Brain pericyte (primary cell): ENCODE measurements around the gene TMEM147.

Source experiments
- DNase-seq: peaks from one replicate; pipeline ENCODE4 v3.0.0-alpha.2; 2012; ENCODE audit warnings: low read depth, low spot score

TMEM147 gene

GRCh38 chr19:35521124-35521743 lies 24.2 kb upstream of the TMEM147 start:
- no peak for DNase-seq

DNA sequence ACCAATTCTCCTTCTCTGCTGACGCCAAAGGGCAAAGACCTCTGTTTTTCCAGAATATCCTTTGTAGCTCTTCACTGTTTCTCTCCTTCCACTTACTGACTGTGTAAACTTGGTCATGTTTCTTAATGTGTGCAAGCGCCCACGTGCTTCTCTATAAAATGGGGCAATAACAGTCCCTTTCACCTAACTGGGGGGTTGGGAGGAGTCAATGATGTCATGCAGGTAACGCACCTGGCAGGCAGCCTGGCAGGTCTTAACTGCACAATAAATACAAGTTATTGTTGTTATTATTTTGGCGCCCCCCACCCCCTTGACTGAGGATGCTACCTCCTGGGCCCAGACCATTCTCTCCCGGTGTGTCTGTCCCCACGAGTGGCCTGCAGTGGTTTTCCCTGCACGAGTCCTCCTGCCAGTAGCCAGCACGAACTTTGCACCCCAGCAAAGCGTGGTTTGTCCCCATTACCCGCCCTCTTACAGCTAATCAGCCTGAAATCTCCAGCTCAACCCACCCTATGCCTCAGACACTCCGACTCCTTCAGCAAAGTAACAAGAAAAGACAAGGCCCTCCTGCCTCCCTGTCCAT lies 22.6 kb upstream of the TMEM147 start:
- DNase-seq: no peak

DNA sequence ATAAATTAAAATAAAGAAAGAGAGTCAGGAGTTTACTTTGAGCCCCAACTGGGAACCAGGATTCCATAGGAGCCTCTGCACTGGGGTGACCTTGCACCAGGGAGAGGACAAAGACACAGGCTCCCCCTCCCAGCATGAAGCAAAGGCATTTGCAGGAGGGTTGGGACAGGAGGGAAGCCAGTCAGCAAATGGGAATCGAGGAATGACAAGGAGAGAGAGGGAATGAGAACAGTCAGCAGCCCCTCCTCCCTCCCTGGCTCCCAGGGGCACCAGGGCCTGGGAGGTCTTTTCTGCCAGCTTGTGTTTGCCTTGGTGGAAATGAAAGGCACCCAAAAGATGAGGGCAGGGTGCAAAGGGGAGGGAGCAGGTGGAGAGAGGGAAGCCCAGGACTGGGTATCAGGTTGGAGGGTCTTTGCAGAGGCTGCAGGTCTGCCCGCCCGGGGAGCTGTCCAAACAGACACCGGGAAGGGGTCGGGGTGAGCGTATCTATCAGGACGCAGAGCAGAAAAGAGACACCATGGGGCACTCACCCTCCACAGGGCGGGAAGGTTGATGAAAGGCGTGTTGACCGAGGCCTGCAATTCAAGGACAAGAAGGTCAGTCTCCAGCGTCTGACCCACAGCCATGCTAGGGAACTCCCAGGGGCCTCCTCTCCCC lies 21.1 kb upstream of the TMEM147 start:
- DNase-seq: no peak

- DNase-seq: no peak
These were observed 19.6 kb upstream of the TMEM147 start for GRCh38 chr19:35525873-35526272.

GRCh38 chr19:35528218-35529038 lies 17.0 kb upstream of the TMEM147 start, which contains the start of gene SBSN:
TSS of gene SBSN (minus strand) at chr19:35528311. CDS start at chr19:35528281, 30 bp downstream.
- DNase-seq: no peak

GRCh38 chr19:35529241-35530218 lies 15.9 kb upstream of the TMEM147 start:
- DNase-seq: no peak

DNA sequence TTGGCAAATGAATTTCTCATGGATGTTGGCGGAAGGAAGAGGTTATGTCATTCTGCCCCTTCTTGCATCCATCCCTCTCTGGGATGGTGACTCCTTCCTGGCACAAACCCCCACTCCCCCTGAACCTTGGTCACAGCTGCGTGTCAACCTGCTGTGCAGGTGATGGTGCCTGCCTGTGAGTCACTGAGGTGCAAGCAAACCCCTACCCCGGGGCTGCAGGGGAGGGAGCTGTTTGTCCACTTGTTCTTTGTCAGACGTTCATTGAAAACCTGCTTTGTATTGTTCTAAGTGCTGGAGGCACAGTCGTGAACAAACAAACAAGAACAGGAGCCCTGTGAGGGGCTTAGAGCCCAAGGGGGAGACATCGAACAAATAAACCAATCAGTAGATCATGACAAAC lies 14.1 kb upstream of the TMEM147 start:
- DNase-seq: no peak

DNA sequence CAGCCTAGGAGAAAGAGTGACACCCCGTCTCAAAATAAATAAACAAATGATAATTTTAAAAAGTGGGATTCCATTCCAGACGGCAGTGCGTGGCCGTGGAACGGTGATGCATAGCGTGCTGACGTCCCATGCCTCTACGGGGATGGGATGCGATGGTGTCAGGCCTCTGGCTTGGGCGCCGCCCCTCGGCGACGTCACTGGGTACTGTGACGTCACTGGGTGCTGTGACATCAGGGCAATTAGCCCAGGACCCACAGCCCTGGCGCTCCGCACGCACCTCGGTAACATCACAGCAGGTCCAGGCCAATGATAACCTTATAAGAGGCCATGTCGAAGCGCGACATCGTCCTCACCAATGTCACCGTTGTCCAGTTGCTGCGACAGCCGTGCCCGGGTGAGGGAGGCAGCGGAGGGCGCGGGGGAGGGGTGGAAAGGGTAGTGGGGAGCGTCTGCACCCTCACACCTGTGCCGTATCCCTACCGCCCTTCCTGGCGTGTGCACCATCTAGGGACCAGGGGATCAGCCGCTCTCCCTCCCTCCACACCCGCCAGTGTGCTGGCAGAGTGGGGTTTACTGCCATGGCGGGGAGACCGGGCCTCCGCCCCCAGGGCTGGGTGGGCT lies 12.1 kb upstream of the TMEM147 start, which contains the start of gene GAPDHS:
TSS of gene GAPDHS (plus strand) at position 256 of the 621 bp plus-strand sequence. CDS start at position 328, 72 bp downstream.
- DNase-seq: no peak

DNA sequence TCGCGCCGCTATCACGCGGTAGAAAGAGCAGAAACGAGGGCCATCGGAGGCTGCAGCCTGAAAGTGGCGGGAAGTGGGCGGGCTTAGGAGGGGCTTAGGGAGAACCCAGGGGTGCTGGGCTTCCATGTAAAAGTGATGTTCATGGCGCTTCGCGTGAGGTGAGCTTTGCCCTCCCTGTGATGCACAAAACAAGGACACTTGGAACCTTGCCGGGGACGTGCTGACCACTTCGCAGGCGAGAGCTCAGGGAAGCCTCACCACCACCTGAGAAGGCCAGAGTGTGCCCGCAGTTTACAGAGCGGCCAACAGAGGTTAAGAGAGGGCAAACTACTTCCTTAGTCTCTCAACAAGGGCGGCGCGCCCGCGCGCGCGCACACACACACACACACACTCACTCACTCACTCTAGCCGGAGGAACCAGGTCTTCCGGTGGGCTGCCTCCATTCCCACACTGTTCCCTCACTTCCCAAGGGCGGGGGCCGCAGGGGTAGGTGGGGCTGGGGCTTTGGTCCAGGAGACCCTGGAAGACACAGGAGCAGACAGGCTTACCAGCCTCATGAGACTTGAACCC lies 11.5 kb upstream of the TMEM147 start:
- no peak for DNase-seq

DNA sequence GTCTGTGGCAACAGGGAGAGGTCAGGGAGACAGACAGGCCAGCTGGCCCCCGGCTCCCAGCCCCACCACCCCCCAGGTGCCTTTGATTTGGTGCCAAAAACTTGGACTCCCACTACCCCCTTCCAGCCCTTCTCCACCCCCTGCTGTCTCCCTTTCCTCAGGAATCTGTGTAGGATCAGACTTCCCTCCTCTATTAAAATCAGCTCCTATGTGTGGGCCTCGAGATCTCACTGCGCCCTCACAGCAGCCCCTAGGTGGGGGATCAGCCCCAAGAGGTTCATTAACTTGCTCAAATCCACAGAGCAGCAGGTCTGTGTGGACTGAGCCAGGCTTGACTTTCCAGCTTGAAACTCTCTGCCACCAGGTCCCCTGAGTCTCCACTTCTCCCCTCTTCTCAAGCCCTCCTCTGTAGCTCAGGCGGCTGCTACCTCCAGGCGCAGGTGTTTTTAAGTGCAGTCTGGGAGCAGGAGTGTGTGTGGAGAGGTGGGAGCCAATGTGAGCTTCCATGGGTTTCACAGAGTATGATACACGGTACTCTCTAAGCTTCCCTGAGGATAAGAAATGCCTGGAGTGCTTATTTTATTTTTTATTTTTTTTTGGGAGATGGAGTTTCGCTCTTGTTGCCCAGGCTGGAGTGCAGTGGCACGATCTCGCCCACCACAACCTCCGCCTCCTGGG lies 10.5 kb upstream of the TMEM147 start:
- DNase-seq: no peak

DNA sequence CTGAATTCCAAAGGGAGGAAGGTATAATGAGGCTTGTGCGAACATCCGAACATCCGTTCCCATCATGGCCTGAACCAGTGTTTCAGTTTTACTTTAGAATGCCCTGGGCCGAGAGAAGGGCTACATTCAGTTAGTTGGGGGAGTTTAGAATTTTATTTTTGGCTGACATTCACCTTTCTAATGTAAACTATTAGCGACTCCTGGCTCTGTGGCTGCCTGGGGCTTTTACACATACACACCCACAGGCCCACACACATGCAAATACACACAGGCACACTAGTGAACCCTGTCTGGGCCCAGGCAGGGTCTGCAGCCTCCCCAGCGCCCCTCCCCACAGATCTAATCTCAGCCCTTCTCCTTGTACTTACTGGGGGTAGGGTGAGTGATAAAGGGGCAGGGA lies 6.1 kb upstream of the TMEM147 start:
- DNase-seq: no peak

DNA sequence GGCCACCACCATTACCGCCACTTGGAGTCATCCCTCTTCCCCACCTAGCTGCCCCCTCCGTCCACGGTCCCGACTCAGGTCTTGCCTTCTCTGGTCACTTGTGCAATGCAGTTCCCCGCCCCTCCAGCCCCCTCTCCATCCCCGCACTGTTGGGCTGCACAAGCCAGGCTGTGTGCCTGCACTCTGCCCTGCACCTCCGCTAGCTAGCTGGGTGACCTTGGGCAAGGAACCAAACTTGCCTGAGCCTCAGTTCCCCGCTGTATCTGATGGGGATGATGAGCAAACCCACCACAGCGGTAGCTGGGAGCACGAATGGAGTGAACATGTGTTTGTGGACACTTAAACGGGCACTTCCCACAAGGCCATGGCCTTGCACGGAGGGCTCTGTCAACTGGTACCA lies 5.6 kb upstream of the TMEM147 start:
- DNase-seq: no peak

GRCh38 chr19:35540356-35540927 lies 5.0 kb upstream of the TMEM147 start:
- no peak for DNase-seq

GRCh38 chr19:35542209-35542608 lies 3.2 kb upstream of the TMEM147 start:
- DNase-seq: no peak

DNA sequence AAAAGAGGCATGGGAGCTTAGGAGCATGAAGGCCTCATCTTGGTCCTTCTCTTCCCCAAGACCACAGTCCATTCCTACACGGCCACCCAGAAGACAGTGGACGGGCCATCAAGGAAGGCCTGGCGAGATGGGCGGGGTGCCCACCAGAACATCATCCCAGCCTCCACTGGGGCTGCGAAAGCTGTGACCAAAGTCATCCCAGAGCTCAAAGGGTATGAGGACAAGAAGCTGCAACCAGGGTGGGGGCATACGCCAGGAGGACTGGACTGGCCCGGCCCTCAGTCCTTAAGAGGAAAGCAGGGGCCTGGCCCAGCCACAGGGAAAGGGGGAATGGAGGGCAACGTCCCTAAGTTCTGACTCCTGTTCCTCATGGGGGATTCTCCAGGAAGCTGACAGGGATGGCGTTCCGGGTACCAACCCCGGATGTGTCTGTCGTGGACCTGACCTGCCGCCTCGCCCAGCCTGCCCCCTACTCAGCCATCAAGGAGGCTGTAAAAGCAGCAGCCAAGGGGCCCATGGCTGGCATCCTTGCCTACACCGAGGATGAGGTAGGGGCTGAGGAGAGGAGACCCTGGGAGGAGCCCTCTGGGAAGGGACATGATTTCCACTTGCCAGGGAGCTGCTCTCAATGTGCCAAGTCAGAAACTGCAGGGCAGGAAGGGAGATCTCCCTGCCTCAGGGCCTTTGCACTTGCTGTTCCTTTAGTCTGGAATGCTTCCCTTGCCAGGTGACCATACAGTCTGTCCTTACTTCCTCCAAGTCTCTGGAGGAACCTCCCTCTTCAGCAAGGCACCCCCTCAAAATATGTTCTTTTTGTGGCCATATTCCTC lies 1.9 kb upstream of the TMEM147 start:
- DNase-seq: no peak

DNA sequence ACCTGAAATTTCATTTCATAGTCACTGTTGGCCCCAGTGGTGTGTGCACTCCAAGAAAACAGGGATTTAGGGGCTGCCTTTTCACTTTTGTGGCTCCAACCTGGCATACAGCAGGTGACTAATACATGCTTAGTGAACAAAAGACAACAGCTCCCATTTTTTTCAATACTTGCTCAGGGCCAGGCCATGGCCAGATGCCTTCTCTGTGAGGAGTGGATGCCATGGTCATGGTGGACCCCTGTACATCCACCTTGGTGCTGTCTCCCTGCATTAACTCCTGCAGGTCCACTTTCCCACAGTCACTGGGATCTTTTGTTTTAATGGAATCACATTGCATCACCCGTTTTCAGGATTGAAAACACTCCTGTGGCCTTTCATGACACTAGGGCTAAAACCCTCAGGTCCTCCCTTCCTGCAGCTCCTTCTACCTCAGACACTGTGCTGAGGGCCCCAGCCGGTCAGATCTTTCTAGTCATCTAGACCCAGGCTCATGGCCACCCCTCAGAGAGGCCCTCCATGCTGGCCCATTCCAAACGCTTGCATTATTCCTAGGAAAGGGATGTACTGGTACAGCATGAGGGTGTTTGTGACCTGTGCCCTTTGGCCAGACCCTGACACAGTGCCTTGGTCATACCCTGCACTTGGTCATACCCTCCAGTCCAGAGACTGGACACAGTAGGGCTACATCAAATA lies 1.2 kb upstream of the TMEM147 start:
- DNase-seq: no peak

DNA sequence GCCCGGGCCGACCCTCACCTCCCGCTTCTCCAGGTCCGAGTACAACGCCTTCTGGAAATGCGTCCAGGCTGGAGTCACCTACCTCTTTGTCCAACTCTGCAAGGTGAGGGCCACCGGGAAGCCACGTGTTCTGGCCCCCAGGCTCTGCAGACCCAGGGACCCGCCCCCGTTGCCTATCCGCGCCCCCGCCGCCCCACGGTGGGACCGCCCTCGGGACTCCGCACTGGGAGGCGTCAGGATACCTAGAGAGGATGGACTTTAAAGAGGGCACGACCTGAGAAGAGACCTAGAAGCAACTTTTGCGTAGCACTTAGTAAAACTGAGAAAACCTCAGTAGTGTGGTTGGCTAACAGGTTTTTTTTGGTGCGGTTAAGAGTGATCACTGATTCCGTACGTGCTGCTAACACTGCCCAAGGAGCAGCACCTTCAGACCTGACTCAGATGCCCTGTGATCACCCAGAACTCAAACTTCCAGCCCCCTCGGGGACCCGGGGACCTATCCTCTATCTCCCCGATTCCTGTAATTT lies 492 bp downstream of the TMEM147 start:
- DNase-seq: no peak
